ENCODE data around the gene ZDHHC13.

The ZDHHC13 gene

GRCh38 chr11:19161651-19162050 is 44.7 kb downstream of the ZDHHC13 start:
- Histone ChIP-seq H3K4me1 (ENCODE audit: insufficient read depth, low read length, severe bottlenecking) (no peaks in the 10 kb centered on the region), H3K9me3 (ENCODE audit: low read length) (no peaks in the 10 kb centered on the region), H2AFZ (ENCODE audit: low read length) (no peak overlapping the region), H3K79me2 (ENCODE audit: insufficient read depth, low read length) (no peaks in the 10 kb centered on the region), H3K27ac (ENCODE audit: low read depth, low read length, poor library complexity, severe bottlenecking) (no peak overlapping the region), H3K27me3 (ENCODE audit: insufficient read depth, low read length) (no peaks in the 10 kb centered on the region), H3K9ac (ENCODE audit: low read length) (no peak overlapping the region), H3K9me2 (ENCODE audit: low read depth, low read length) (no peaks in the 10 kb centered on the region), H4K20me1 (ENCODE audit: insufficient read depth, low read length) (no peaks in the 10 kb centered on the region), H3F3A (ENCODE audit: insufficient read depth, low read length) (no peaks in the 10 kb centered on the region), H3K36me3 (ENCODE audit: insufficient read depth, low read length) (peaks cover 76% of the 10 kb centered on the region), H3K4me3 (ENCODE audit: low read depth, low read length, poor library complexity, severe bottlenecking) (no peak overlapping the region), H3K4me2 (ENCODE audit: low read length) (no peak overlapping the region)
- no peak for TF ChIP-seq EZH2 (IDR thresholded peaks at IDR 0.05; ENCODE audit: borderline replicate concordance, low read length)

- no peaks in the 10 kb centered on the region for H3K27me3 ChIP-seq (ENCODE audit: insufficient read depth, low read length)
- no peak overlapping the region for H2AFZ ChIP-seq (ENCODE audit: low read length)
- H3K4me1 ChIP-seq (ENCODE audit: insufficient read depth, low read length, severe bottlenecking): no peaks in the 10 kb centered on the region
- H3K9me2 ChIP-seq (ENCODE audit: low read depth, low read length): no peaks in the 10 kb centered on the region
- no peaks in the 10 kb centered on the region for H3F3A ChIP-seq (ENCODE audit: insufficient read depth, low read length)
- no peak overlapping the region for H3K9ac ChIP-seq (ENCODE audit: low read length)
- H3K4me2 ChIP-seq (ENCODE audit: low read length): no peak overlapping the region
- no peaks in the 10 kb centered on the region for H3K9me3 ChIP-seq (ENCODE audit: low read length)
- no peak overlapping the region for H3K27ac ChIP-seq (ENCODE audit: low read depth, low read length, poor library complexity, severe bottlenecking)
- H3K79me2 ChIP-seq (ENCODE audit: insufficient read depth, low read length): no peaks in the 10 kb centered on the region
- TF ChIP-seq CTCF (IDR thresholded peaks at IDR 0.05; ENCODE audit: low read length): no peak
- no peak for TF ChIP-seq EZH2 (IDR thresholded peaks at IDR 0.05; ENCODE audit: borderline replicate concordance, low read length)
- H3K36me3 ChIP-seq (ENCODE audit: insufficient read depth, low read length): peaks cover 74% of the 10 kb centered on the region
- H3K4me3 ChIP-seq (ENCODE audit: low read depth, low read length, poor library complexity, severe bottlenecking): no peak overlapping the region
- H4K20me1 ChIP-seq (ENCODE audit: insufficient read depth, low read length): no peaks in the 10 kb centered on the region
These were observed 46.1 kb downstream of the ZDHHC13 start for GRCh38 chr11:19162951-19163505.

- Histone ChIP-seq H3F3A (ENCODE audit: insufficient read depth, low read length) (no peaks in the 10 kb centered on the region), H3K79me2 (ENCODE audit: insufficient read depth, low read length) (no peaks in the 10 kb centered on the region), H2AFZ (ENCODE audit: low read length) (no peak overlapping the region), H3K9ac (ENCODE audit: low read length) (no peak overlapping the region), H3K4me2 (ENCODE audit: low read length) (no peak overlapping the region), H3K4me1 (ENCODE audit: insufficient read depth, low read length, severe bottlenecking) (no peaks in the 10 kb centered on the region), H3K4me3 (ENCODE audit: low read depth, low read length, poor library complexity, severe bottlenecking) (no peak overlapping the region), H3K36me3 (ENCODE audit: insufficient read depth, low read length) (peaks cover 80% of the 10 kb centered on the region), H3K9me2 (ENCODE audit: low read depth, low read length) (no peaks in the 10 kb centered on the region), H3K27me3 (ENCODE audit: insufficient read depth, low read length) (no peaks in the 10 kb centered on the region), H3K9me3 (ENCODE audit: low read length) (no peaks in the 10 kb centered on the region), H4K20me1 (ENCODE audit: insufficient read depth, low read length) (no peaks in the 10 kb centered on the region), H3K27ac (ENCODE audit: low read depth, low read length, poor library complexity, severe bottlenecking) (no peak overlapping the region)
- no peak for TF ChIP-seq CTCF (IDR thresholded peaks at IDR 0.05; ENCODE audit: low read length)
- TF ChIP-seq EZH2 (IDR thresholded peaks at IDR 0.05; ENCODE audit: borderline replicate concordance, low read length): no peak
These were observed 46.6 kb downstream of the ZDHHC13 start for GRCh38 chr11:19163617-19164016.

GRCh38 chr11:19164230-19164855 is 47.4 kb downstream of the ZDHHC13 start:
- peaks cover 81% of the 10 kb centered on the region for H3K36me3 ChIP-seq (ENCODE audit: insufficient read depth, low read length)

More at GRCh38 chr11:19164230-19164855, 47.4 kb downstream of the ZDHHC13 start:
- TF ChIP-seq CTCF (IDR thresholded peaks at IDR 0.05; ENCODE audit: low read length): no peak
- no peak for TF ChIP-seq EZH2 (IDR thresholded peaks at IDR 0.05; ENCODE audit: borderline replicate concordance, low read length)
- Histone ChIP-seq H3K9ac (ENCODE audit: low read length) (no peak overlapping the region), H2AFZ (ENCODE audit: low read length) (no peak overlapping the region), H3K4me1 (ENCODE audit: insufficient read depth, low read length, severe bottlenecking) (no peaks in the 10 kb centered on the region), H3K27me3 (ENCODE audit: insufficient read depth, low read length) (no peaks in the 10 kb centered on the region), H4K20me1 (ENCODE audit: insufficient read depth, low read length) (no peaks in the 10 kb centered on the region), H3K9me2 (ENCODE audit: low read depth, low read length) (no peaks in the 10 kb centered on the region), H3K79me2 (ENCODE audit: insufficient read depth, low read length) (no peaks in the 10 kb centered on the region), H3K27ac (ENCODE audit: low read depth, low read length, poor library complexity, severe bottlenecking) (no peak overlapping the region), H3K9me3 (ENCODE audit: low read length) (no peaks in the 10 kb centered on the region), H3F3A (ENCODE audit: insufficient read depth, low read length) (no peaks in the 10 kb centered on the region), H3K4me2 (ENCODE audit: low read length) (no peak overlapping the region), H3K4me3 (ENCODE audit: low read depth, low read length, poor library complexity, severe bottlenecking) (no peak overlapping the region)

Data from OCI-LY1 (cell line).